ENCODE measurements around the gene SPDYE4.

GRCh38 chr17:8789743-8790142, 31.4 kb upstream of the SPDYE4 start:
- TF ChIP-seq GATA2 (IDR thresholded peaks at IDR 0.05; ENCODE audit: low read depth, low read length), result no peak
- no peak for TF ChIP-seq GATA3 (IDR thresholded peaks at IDR 0.05; ENCODE audit: low read depth, low read length)
